ENCODE results near the gene RMND5A.

The RMND5A gene

DNA sequence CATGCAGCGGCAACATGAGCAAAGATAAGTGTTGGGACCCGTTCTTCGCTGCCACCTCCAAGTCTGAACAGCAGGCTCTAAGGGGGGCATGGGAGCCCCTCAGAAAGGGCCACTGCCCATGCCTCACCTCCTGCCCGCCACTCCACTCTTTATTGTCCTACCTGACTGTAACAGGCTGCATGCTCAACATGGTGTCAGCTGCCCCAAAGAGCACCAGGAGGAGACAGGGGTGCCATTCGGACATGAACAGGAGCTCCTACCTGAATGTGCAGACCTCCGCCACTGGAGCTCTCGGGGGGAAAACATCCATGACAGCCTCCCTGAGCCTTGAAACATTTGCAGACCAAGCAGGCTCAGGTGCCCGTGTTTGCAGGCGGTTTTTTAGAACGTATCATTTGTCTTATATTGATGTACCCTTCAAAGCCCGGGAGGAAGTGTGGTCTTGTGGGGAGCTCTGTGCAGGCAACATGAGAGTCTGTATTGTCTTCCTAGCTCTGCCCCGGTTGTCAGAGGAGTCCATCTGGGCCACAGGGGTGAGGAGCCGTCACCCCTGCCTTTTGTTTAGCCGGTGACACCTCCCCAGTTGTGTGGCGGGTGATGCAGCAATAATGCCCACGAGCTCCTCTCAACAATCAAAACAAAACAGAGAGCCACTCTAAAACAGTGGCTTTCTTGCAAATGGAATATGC is 105.7 kb downstream of the RMND5A start:
- H3K4me3 ChIP-seq (ENCODE audit: insufficient read length, low read depth), result no peak overlapping the region
- no peaks in the 10 kb centered on the region for H3K36me3 ChIP-seq (ENCODE audit: insufficient read depth, insufficient read length, low read length)
- H3K9me3 ChIP-seq (ENCODE audit: insufficient read depth, low read length), result peaks cover 4% of the 10 kb centered on the region; the same call in 1 of the 2 replicates
- H3K9ac ChIP-seq (ENCODE audit: insufficient read length, low read depth), result no peak overlapping the region
- H3K27me3 ChIP-seq (ENCODE audit: insufficient read depth, insufficient read length), result no peaks in the 10 kb centered on the region
- no peak for DNase-seq (ENCODE audit: low read depth, low spot score)
- no peak for TF ChIP-seq ZNF274 (IDR thresholded peaks at IDR 0.05; ENCODE audit: low read depth, low read length)
- no peak for TF ChIP-seq SUZ12 (IDR thresholded peaks at IDR 0.05; ENCODE audit: extremely low read depth, insufficient read depth, insufficient read length)
- no peak for TF ChIP-seq YY1 (IDR thresholded peaks at IDR 0.05; ENCODE audit: insufficient read depth, insufficient read length)
- H3K4me1 ChIP-seq (ENCODE audit: insufficient read depth, insufficient read length), result peaks cover 9% of the 10 kb centered on the region

DNA sequence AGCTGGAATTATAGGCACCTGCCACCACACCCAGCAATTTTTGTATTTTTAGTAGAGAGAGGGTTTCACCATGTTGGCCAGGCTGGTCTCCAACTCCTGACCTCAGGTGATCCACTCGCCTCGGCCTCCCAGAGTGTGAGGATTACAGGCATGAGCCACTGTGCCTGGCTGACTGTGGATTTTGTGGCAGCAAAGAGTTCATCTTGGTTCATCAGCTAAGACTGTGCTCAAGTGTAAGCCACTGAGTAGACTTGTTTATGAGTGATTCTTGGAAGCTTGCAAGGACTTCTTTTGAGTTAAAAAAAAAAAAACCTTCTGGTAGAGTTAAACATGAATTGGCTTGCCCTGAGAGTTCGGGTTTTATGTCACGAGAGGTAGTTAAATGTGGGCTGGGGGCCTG is 106.9 kb downstream of the RMND5A start:
- DNase-seq (ENCODE audit: low read depth, low spot score), result no peak
- H3K4me1 ChIP-seq (ENCODE audit: insufficient read depth, insufficient read length), result peaks cover 9% of the 10 kb centered on the region
- TF ChIP-seq YY1 (IDR thresholded peaks at IDR 0.05; ENCODE audit: insufficient read depth, insufficient read length) (no peak), ZNF274 (IDR thresholded peaks at IDR 0.05; ENCODE audit: low read depth, low read length) (no peak), SUZ12 (IDR thresholded peaks at IDR 0.05; ENCODE audit: extremely low read depth, insufficient read depth, insufficient read length) (no peak)
- no peaks in the 10 kb centered on the region for H3K36me3 ChIP-seq (ENCODE audit: insufficient read depth, insufficient read length, low read length)
- H3K27me3 ChIP-seq (ENCODE audit: insufficient read depth, insufficient read length), result no peaks in the 10 kb centered on the region
- no peak overlapping the region for H3K9ac ChIP-seq (ENCODE audit: insufficient read length, low read depth)
- no peak overlapping the region for H3K4me3 ChIP-seq (ENCODE audit: insufficient read length, low read depth)
- peaks cover 4% of the 10 kb centered on the region; the same call in 1 of the 2 replicates for H3K9me3 ChIP-seq (ENCODE audit: insufficient read depth, low read length)
